Measurements from ENCODE around the gene USP2. TPM values are rescaled to one million over a fixed set of nuclear protein-coding genes. Genes with fewer than 3 reads are reported as not detected.

Gene USP2
- total RNA-seq, 1 experiment from 2014 or later: 3.1 TPM

DNA sequence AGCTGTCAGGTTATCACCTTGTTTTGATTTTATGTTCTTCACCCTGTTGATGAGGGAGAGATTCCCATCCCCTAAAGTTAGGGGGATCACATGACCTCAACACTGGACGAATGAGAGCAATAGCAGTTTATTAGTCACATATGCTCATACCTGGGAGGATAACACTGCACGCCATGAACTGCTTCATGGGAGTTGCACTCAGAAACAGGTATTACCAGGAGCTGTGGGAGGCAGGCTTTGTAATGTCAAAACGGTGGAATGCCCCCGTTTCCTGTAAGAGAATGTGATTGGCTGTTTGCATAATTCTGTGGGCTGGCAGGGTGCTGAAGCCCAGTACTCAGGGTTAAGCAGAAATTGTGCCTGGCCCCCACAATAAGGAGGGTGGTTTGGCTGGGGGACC is 44.7 kb upstream of the USP2 start:
- in situ Hi-C loops (cut with HindIII; ENCODE audit: low pct_unique_long_range_greater_than_20kb, low sequenced_read_pairs) (no loop called here), intact Hi-C loops (cut with micrococcal nuclease; ENCODE audit: unreplicated experiment) (no loop called here)
- BruUV-seq (replicated peaks): no TSS peak
- Histone ChIP-seq H3K27me3 (ENCODE audit: control insufficient read depth, insufficient read depth, low read length) (peaks cover 5% of the 10 kb centered on the region), H3K27ac (ENCODE audit: low read length) (no peak overlapping the region), H3K4me3 (ENCODE audit: low read depth in 2 of 2, low read length in 2 of 2) (no peak overlapping the region), H3K4me1 (ENCODE audit: control insufficient read depth, insufficient read depth, low read length) (0 out of 2 replicates have a peak, but pooled peaks cover 6% of the 10 kb centered on the region), H3K36me3 (ENCODE audit: control insufficient read depth, insufficient read depth, low read length) (no peaks in the 10 kb centered on the region), H3K9me3 (ENCODE audit: control insufficient read depth, insufficient read depth, low read depth, low read length) (no peaks in the 10 kb centered on the region)
- ATAC-seq: no peak
- no peak for TF ChIP-seq TCF7L2 (IDR thresholded peaks at IDR 0.05; ENCODE audit: low read depth, low read length)
- TF ChIP-seq, protein P1, sequence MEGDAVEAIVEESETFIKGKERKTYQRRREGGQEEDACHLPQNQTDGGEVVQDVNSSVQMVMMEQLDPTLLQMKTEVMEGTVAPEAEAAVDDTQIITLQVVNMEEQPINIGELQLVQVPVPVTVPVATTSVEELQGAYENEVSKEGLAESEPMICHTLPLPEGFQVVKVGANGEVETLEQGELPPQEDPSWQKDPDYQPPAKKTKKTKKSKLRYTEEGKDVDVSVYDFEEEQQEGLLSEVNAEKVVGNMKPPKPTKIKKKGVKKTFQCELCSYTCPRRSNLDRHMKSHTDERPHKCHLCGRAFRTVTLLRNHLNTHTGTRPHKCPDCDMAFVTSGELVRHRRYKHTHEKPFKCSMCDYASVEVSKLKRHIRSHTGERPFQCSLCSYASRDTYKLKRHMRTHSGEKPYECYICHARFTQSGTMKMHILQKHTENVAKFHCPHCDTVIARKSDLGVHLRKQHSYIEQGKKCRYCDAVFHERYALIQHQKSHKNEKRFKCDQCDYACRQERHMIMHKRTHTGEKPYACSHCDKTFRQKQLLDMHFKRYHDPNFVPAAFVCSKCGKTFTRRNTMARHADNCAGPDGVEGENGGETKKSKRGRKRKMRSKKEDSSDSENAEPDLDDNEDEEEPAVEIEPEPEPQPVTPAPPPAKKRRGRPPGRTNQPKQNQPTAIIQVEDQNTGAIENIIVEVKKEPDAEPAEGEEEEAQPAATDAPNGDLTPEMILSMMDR (IDR thresholded peaks at IDR 0.05): no peak
- TF ChIP-seq, protein P2, sequence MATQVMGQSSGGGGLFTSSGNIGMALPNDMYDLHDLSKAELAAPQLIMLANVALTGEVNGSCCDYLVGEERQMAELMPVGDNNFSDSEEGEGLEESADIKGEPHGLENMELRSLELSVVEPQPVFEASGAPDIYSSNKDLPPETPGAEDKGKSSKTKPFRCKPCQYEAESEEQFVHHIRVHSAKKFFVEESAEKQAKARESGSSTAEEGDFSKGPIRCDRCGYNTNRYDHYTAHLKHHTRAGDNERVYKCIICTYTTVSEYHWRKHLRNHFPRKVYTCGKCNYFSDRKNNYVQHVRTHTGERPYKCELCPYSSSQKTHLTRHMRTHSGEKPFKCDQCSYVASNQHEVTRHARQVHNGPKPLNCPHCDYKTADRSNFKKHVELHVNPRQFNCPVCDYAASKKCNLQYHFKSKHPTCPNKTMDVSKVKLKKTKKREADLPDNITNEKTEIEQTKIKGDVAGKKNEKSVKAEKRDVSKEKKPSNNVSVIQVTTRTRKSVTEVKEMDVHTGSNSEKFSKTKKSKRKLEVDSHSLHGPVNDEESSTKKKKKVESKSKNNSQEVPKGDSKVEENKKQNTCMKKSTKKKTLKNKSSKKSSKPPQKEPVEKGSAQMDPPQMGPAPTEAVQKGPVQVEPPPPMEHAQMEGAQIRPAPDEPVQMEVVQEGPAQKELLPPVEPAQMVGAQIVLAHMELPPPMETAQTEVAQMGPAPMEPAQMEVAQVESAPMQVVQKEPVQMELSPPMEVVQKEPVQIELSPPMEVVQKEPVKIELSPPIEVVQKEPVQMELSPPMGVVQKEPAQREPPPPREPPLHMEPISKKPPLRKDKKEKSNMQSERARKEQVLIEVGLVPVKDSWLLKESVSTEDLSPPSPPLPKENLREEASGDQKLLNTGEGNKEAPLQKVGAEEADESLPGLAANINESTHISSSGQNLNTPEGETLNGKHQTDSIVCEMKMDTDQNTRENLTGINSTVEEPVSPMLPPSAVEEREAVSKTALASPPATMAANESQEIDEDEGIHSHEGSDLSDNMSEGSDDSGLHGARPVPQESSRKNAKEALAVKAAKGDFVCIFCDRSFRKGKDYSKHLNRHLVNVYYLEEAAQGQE (IDR thresholded peaks at IDR 0.05; ENCODE audit: insufficient read depth in 1 of 2, low read depth in 2 of 2, low read length in 1 of 2): no peak
- TF ChIP-seq POLR2AphosphoS5 (IDR thresholded peaks at IDR 0.05; ENCODE audit: low read depth, low read length): no peak
- TF ChIP-seq SIN3A (IDR thresholded peaks at IDR 0.05; ENCODE audit: borderline replicate concordance, insufficient read depth, low read depth, low read length): no peak
- ChIA-PET CTCF (no interaction called here), POLR2A (no interaction called here)
- no peak for DNase-seq (ENCODE audit: low read depth, low spot score)

DNA sequence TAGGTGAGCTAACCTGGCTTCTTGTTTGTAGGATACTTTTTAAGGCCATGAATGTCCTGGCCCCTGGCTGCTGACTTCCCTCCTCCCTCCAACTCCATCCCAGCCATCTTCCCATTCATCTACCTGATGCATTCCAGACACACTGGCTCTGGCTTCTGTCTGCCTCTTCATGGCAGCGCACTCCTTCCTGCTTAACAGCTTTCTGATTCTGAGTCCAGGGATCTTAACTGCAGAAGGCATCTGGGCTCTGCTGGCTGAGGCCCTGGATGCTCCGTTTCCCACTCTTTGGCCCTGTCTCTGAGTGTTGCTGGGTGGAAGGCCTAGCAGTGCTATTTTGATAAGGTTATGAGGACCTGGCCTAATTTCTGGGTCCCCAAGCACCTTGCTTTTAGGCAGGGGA is 43.3 kb upstream of the USP2 start:
- no peak overlapping the region for H3K4me3 ChIP-seq (ENCODE audit: low read depth in 2 of 2, low read length in 2 of 2)
- intact Hi-C loops (cut with micrococcal nuclease; ENCODE audit: unreplicated experiment) (no loop called here), in situ Hi-C loops (cut with HindIII; ENCODE audit: low pct_unique_long_range_greater_than_20kb, low sequenced_read_pairs) (no loop called here)
- H3K36me3 ChIP-seq (ENCODE audit: control insufficient read depth, insufficient read depth, low read length): no peaks in the 10 kb centered on the region
- H3K27ac ChIP-seq (ENCODE audit: low read length): no peak overlapping the region
- BruUV-seq (replicated peaks): no TSS peak
- H3K9me3 ChIP-seq (ENCODE audit: control insufficient read depth, insufficient read depth, low read depth, low read length): no peaks in the 10 kb centered on the region
- ChIA-PET POLR2A (no interaction called here), CTCF (interaction anchor here (0.7 kb wide), 1 partner anchor 21 kb away, joined by 3 read pairs; no protein-coding TSS in a partner anchor)
- ATAC-seq (no peak), DNase-seq (ENCODE audit: low read depth, low spot score) (no peak)
- TF ChIP-seq, protein P2 (IDR thresholded peaks at IDR 0.05; ENCODE audit: insufficient read depth in 1 of 2, low read depth in 2 of 2, low read length in 1 of 2): no peak
- TF ChIP-seq POLR2AphosphoS5 (IDR thresholded peaks at IDR 0.05; ENCODE audit: low read depth, low read length) (no peak), SIN3A (IDR thresholded peaks at IDR 0.05; ENCODE audit: borderline replicate concordance, insufficient read depth, low read depth, low read length) (no peak), TCF7L2 (IDR thresholded peaks at IDR 0.05; ENCODE audit: low read depth, low read length) (no peak)
- TF ChIP-seq, protein P1 (IDR thresholded peaks at IDR 0.05): no peak
- peaks cover 10% of the 10 kb centered on the region; the same call in 1 of the 2 replicates for H3K4me1 ChIP-seq (ENCODE audit: control insufficient read depth, insufficient read depth, low read length)
- peaks cover 5% of the 10 kb centered on the region for H3K27me3 ChIP-seq (ENCODE audit: control insufficient read depth, insufficient read depth, low read length)

Data from Panc1 (cell line).